H9 (cell line): ENCODE measurements around the gene C1QTNF2. TPM values are rescaled to one million over a fixed set of nuclear protein-coding genes. Genes with fewer than 3 reads are reported as not detected.

ENCODE experiments used
- DNase-seq: peaks from one replicate; pipeline ENCODE4 v3.0.0-alpha.2; 2017
- H2AFZ ChIP-seq: one replicate; pipeline ENCODE4 v1.6.1; 2013; ENCODE audit warnings: mild to moderate bottlenecking, low read length, control low read depth, moderate library complexity
- H2AK5ac ChIP-seq: 2 replicates; pipeline ENCODE4 v1.6.1; 2013; ENCODE audit warnings: low read length, control low read depth, mixed read lengths; ENCODE audit not compliant: insufficient read length
- H2BK120ac ChIP-seq: one replicate; pipeline ENCODE4 v1.6.1; 2013; ENCODE audit warnings: low read depth, mild to moderate bottlenecking, low read length, control low read depth, inconsistent platforms; ENCODE audit not compliant: poor library complexity, severe bottlenecking
- H2BK12ac ChIP-seq: 2 replicates; pipeline ENCODE4 v1.6.1; 2013; ENCODE audit warnings: low read length, control low read depth, mixed read lengths, low read depth; ENCODE audit not compliant: insufficient read length
- H2BK15ac ChIP-seq: 2 replicates; pipeline ENCODE4 v1.6.1; 2013; ENCODE audit warnings: low read depth, low read length, control low read depth
- H2BK20ac ChIP-seq: one replicate; pipeline ENCODE4 v1.6.1; 2013; ENCODE audit warnings: low read depth, mild to moderate bottlenecking, low read length, control low read depth, inconsistent platforms; ENCODE audit not compliant: poor library complexity, severe bottlenecking
- H2BK5ac ChIP-seq: 2 replicates; pipeline ENCODE4 v1.6.1; 2013; ENCODE audit warnings: low read length, control low read depth, mixed read lengths; ENCODE audit not compliant: insufficient read length
- H3K14ac ChIP-seq: 2 replicates; pipeline ENCODE4 v1.6.1; 2013; ENCODE audit warnings: low read length, control low read depth; ENCODE audit not compliant: insufficient read depth
- H3K18ac ChIP-seq: 2 replicates; pipeline ENCODE4 v1.6.1; 2013; ENCODE audit warnings: low read depth, mild to moderate bottlenecking, mixed read lengths, low read length, control low read depth; ENCODE audit not compliant: insufficient read length
- H3K23ac ChIP-seq: 2 replicates; pipeline ENCODE4 v1.6.1; 2013; ENCODE audit warnings: low read length, control low read depth, mixed read lengths, low read depth; ENCODE audit not compliant: insufficient read length
- H3K23me2 ChIP-seq: 2 replicates; pipeline ENCODE4 v1.6.1; 2013; ENCODE audit warnings: low read depth, mild to moderate bottlenecking, mixed read lengths, low read length, control low read depth; ENCODE audit not compliant: insufficient read length, poor library complexity, severe bottlenecking
- H3K27ac ChIP-seq: 2 replicates; pipeline ENCODE4 v1.5.1; 2013; ENCODE audit warnings: low read length, control low read depth, mixed read lengths, low read depth; ENCODE audit not compliant: insufficient read length
- H3K27me3 ChIP-seq: 2 replicates; pipeline ENCODE4 v1.6.1; 2013; ENCODE audit warnings: low read length, control low read depth, inconsistent platforms; ENCODE audit not compliant: insufficient read depth
- H3K4ac ChIP-seq: 2 replicates; pipeline ENCODE4 v1.6.1; 2013; ENCODE audit warnings: low read depth, mild to moderate bottlenecking, control low read depth, inconsistent platforms, low read length, moderate library complexity
- H3K4me1 ChIP-seq: 2 replicates; pipeline ENCODE4 v1.6.1; 2013; ENCODE audit warnings: low read length, control low read depth, inconsistent platforms; ENCODE audit not compliant: insufficient read depth
- H3K4me2 ChIP-seq: 2 replicates; pipeline ENCODE4 v1.6.1; 2013; ENCODE audit warnings: low read length, control low read depth, mixed read lengths; ENCODE audit not compliant: insufficient read length, insufficient read depth
- H3K56ac ChIP-seq: 2 replicates; pipeline ENCODE4 v1.6.1; 2013; ENCODE audit warnings: low read depth, mild to moderate bottlenecking, mixed read lengths, low read length, control low read depth; ENCODE audit not compliant: insufficient read length
- H3K79me1 ChIP-seq: 2 replicates; pipeline ENCODE4 v1.6.1; 2013; ENCODE audit warnings: low read depth, mild to moderate bottlenecking, moderate library complexity, low read length, control low read depth, inconsistent platforms; ENCODE audit not compliant: insufficient read depth, poor library complexity, severe bottlenecking
- H3K79me2 ChIP-seq: 2 replicates; pipeline ENCODE4 v1.6.1; 2013; ENCODE audit warnings: low read length, control low read depth, inconsistent platforms; ENCODE audit not compliant: insufficient read depth
- H3K9ac ChIP-seq: 2 replicates; pipeline ENCODE4 v1.6.1; 2013; ENCODE audit warnings: low read length, control low read depth, mixed read lengths; ENCODE audit not compliant: insufficient read length; ENCODE audit errors: extremely low read depth
- H3K9me3 ChIP-seq: one replicate; pipeline ENCODE4 v1.6.1; 2013; ENCODE audit warnings: low read depth, low read length, inconsistent platforms; ENCODE audit not compliant: control insufficient read depth
- H3T11ph ChIP-seq: one replicate; pipeline ENCODE4 v1.6.1; 2013; ENCODE audit warnings: mild to moderate bottlenecking, low read length, control low read depth, inconsistent platforms
- H4K20me1 ChIP-seq: one replicate; pipeline ENCODE4 v1.6.1; 2013; ENCODE audit not compliant: control insufficient read depth, insufficient read length, insufficient read depth
- H4K5ac ChIP-seq: 2 replicates; pipeline ENCODE4 v1.6.1; 2013; ENCODE audit warnings: low read depth, mild to moderate bottlenecking, mixed read lengths, low read length, control low read depth; ENCODE audit not compliant: insufficient read length
- H4K8ac ChIP-seq: replicated peaks from 2 replicates; pipeline ENCODE4 v1.6.1; 2013; ENCODE audit warnings: low read length, control low read depth, mixed read lengths, low read depth; ENCODE audit not compliant: insufficient read length
- H4K91ac ChIP-seq: 2 replicates; pipeline ENCODE4 v1.6.1; 2013; ENCODE audit warnings: low read depth, mild to moderate bottlenecking, moderate library complexity, mixed read lengths, low read length, control low read depth; ENCODE audit not compliant: insufficient read length
- H3K27ac Mint-ChIP-seq, 3 experiments: 2 replicates in 2 of 3; 3 replicates in 1 of 3; pipeline ENCODE4 v1.8.0; 2020 to 2021; ENCODE audit warnings: mixed read lengths in 3 of 3, mild to moderate bottlenecking in 1 of 3, moderate library complexity in 1 of 3
- H3K27me3 Mint-ChIP-seq: 2 replicates; pipeline ENCODE4 v1.8.0; 2021; ENCODE audit warnings: low read depth, mild to moderate bottlenecking, moderate library complexity, mixed read lengths
- H3K36me3 Mint-ChIP-seq, 3 experiments: 2 replicates in 2 of 3; 3 replicates in 1 of 3; pipeline ENCODE4 v1.8.0; 2020 to 2021; ENCODE audit warnings: low read depth in 3 of 3, mixed read lengths in 3 of 3; ENCODE audit not compliant: insufficient read depth in 1 of 3
- H3K4me1 Mint-ChIP-seq, 2 experiments: 2 replicates each; pipeline ENCODE4 v1.8.0; 2020; ENCODE audit warnings: mixed read lengths in 2 of 2
- H3K4me3 Mint-ChIP-seq, 2 experiments: 2 replicates in 1 of 2; 3 replicates in 1 of 2; pipeline ENCODE4 v1.8.0; 2020 to 2021; ENCODE audit warnings: mild to moderate bottlenecking in 2 of 2, mixed read lengths in 2 of 2, moderate library complexity in 1 of 2
- H3K9me3 Mint-ChIP-seq, 2 experiments: 2 replicates in 1 of 2; 3 replicates in 1 of 2; pipeline ENCODE4 v1.8.0; 2020; ENCODE audit warnings: mild to moderate bottlenecking in 2 of 2, mixed read lengths in 2 of 2, moderate library complexity in 1 of 2
- CTCF ChIP-seq: fragments of 200-600 bp; sonication (generic); conservative IDR thresholded peaks from 3 replicates; pipeline ENCODE4 v1.8.0; 2021; ENCODE audit warnings: antibody characterized with exemption, mild to moderate bottlenecking
- WGBS: extraction: QIAGEN DNeasy Blood & Tissue Kit; methylation state at CpG from one replicate; pipeline ENCODE4 v1.1.7; 2013; ENCODE audit warnings: missing lambda C conversion rate, low lambda C conversion rate, mixed read lengths; ENCODE audit not compliant: insufficient read length; ENCODE audit errors: extremely low coverage; 5-methylcytosine and 5-hydroxymethylcytosine counted together
- total RNA-seq: library from RNA; stranded (reverse); gene quantifications from 2 replicates; pipeline ENCODE4 v1.2.1, GENCODE V29; 2021

The C1QTNF2 gene
- total RNA-seq, 1 experiment from 2014 or later, result 0.59 TPM

GRCh38 chr5:160353379-160353778 lies 17.0 kb downstream of the C1QTNF2 start:
- no peak overlapping the region for H3K14ac ChIP-seq
- no peak overlapping the region for H3K23ac ChIP-seq
- Mint-ChIP-seq H3K36me3 (no peaks in the 10 kb centered on the region), H3K9me3 (no peaks in the 10 kb centered on the region), H3K27me3 (peaks cover 2% of the 10 kb centered on the region), H3K27ac (no peak overlapping the region), H3K4me1 (peaks cover 0 to 5% of the 10 kb centered on the region in 2 experiments; a peak in 2 of 4 replicates), H3K4me3 (no peak overlapping the region)
- no peak overlapping the region for H2BK12ac ChIP-seq
- H3K27me3 ChIP-seq, result no peaks in the 10 kb centered on the region
- H4K91ac ChIP-seq, result no peak overlapping the region
- H3K4me1 ChIP-seq, result no peaks in the 10 kb centered on the region
- no peak overlapping the region for H2AK5ac ChIP-seq
- no peak overlapping the region for H3T11ph ChIP-seq
- H4K20me1 ChIP-seq, result no peaks in the 10 kb centered on the region
- no peak overlapping the region for H3K27ac ChIP-seq
- H3K56ac ChIP-seq, result no peak overlapping the region
- TF ChIP-seq CTCF, result no peak
- H3K18ac ChIP-seq, result no peak overlapping the region
- no peak overlapping the region for H3K9ac ChIP-seq
- H4K5ac ChIP-seq, result no peak overlapping the region
- H2AFZ ChIP-seq, result no peak overlapping the region
- no peaks in the 10 kb centered on the region for H3K79me2 ChIP-seq
- H2BK5ac ChIP-seq, result no peak overlapping the region
- no peak overlapping the region for H4K8ac ChIP-seq
- no peaks in the 10 kb centered on the region for H3K23me2 ChIP-seq
- no peaks in the 10 kb centered on the region for H3K9me3 ChIP-seq
- no peak overlapping the region for H2BK120ac ChIP-seq
- WGBS, result no CpG with 5 or more reads among the region's 8 CpGs
- H3K79me1 ChIP-seq, result no peaks in the 10 kb centered on the region
- H3K4ac ChIP-seq, result no peak overlapping the region
- no peak overlapping the region for H2BK20ac ChIP-seq
- DNase-seq, result peak; percentile 65
- no peak overlapping the region for H3K4me2 ChIP-seq
- no peak overlapping the region for H2BK15ac ChIP-seq
